ENCODE measurements around the gene RGS3. TPM values are rescaled to one million over a fixed set of nuclear protein-coding genes. Genes with fewer than 3 reads are reported as not detected.
A peak's percentile ranks its signal among the peaks of the same experiment; 100 is the strongest.
"Not testable (repeated sequence)": the region's sequence is repeated elsewhere in the genome, so short reads cannot be mapped to it uniquely, and the experiment has no call there.

Gene RGS3
- total and polyA plus RNA-seq, 11 donors = 93.4 to 214 (median 134) TPM

- H3K27me3 ChIP-seq = no peaks in the 10 kb centered on the region
- H3K9me3 ChIP-seq = no peaks in the 10 kb centered on the region
- intact Hi-C loops (cut with DNase I) = loop anchor here in 3 of 10 donors (5.0 kb wide), 1 partner anchor 42 kb away; no protein-coding TSS in a partner anchor
- peak overlapping the region in 7 of 12 donors; percentile 1 to 89 (median 30) for H3K27ac ChIP-seq
- 76 to 97% (median 88%) methylated on average over 2 of the region's 2 CpGs for WGBS, 4 donors
- no peak overlapping the region for H3K4me3 ChIP-seq
- no peak for DNase-seq
- peaks cover 16 to 98% (median 67%) of the 10 kb centered on the region in 12 donors for H3K4me1 ChIP-seq
- peaks cover 0 to 45% (median 31%) of the 10 kb centered on the region in 9 donors for H3K36me3 ChIP-seq
- TF ChIP-seq POLR2A (IDR thresholded peaks at IDR 0.05) (no peak), CTCF (IDR thresholded peaks at IDR 0.05) (no peak)
- no peak for ATAC-seq
Measured at GRCh38 chr9:113545068-113545467, 81.5 kb downstream of the RGS3 start.

GRCh38 chr9:113546566-113546965 is 83.0 kb downstream of the RGS3 start:
- ATAC-seq (no peak), DNase-seq (no peak)
- Histone ChIP-seq H3K4me1 (peaks cover 16 to 89% (median 62%) of the 10 kb centered on the region in 12 donors), H3K27me3 (no peaks in the 10 kb centered on the region), H3K9me3 (no peaks in the 10 kb centered on the region), H3K36me3 (peaks cover 0 to 35% (median 19%) of the 10 kb centered on the region in 9 donors), H3K4me3 (no peak overlapping the region), H3K27ac (peak overlapping the region in 8 of 12 donors; percentile 77 to 91 (median 89))
- 86 to 89% (median 87%) methylated on average over 5 of the region's 5 CpGs for WGBS, 4 donors
- TF ChIP-seq CTCF (IDR thresholded peaks at IDR 0.05) = no peak
- TF ChIP-seq POLR2A (IDR thresholded peaks at IDR 0.05) = no peak
- intact Hi-C loops (cut with DNase I) = loop anchor here in 3 of 10 donors (5.0 kb wide), 1 partner anchor 41 kb away; no protein-coding TSS in a partner anchor

GRCh38 chr9:113547501-113547900 is 84.0 kb downstream of the RGS3 start:
- DNase-seq (no peak), ATAC-seq (no peak)
- Histone ChIP-seq H3K27me3 (no peaks in the 10 kb centered on the region), H3K4me3 (no peak overlapping the region), H3K36me3 (peaks cover 0 to 27% (median 13%) of the 10 kb centered on the region in 9 donors), H3K27ac (peak overlapping the region; percentile 54 to 91 (median 86)), H3K4me1 (peaks cover 16 to 80% (median 57%) of the 10 kb centered on the region in 12 donors), H3K9me3 (no peaks in the 10 kb centered on the region)
- 86 to 91% (median 89%) methylated on average over 5 of the region's 5 CpGs for WGBS, 4 donors
- intact Hi-C loops (cut with DNase I) = loop anchor here in 3 of 10 donors (5.0 kb wide), 1 partner anchor 40 kb away; no protein-coding TSS in a partner anchor
- no peak for TF ChIP-seq POLR2A (IDR thresholded peaks at IDR 0.05)
- TF ChIP-seq CTCF (IDR thresholded peaks at IDR 0.05) = no peak

- peak; percentile 94 for ATAC-seq
- WGBS, 4 donors = 2 to 6% (median 4%) methylated on average over 7 to 11 of the region's 11 CpGs
- Histone ChIP-seq H3K27me3 (no peaks in the 10 kb centered on the region), H3K36me3 (peaks cover 0 to 22% (median 13%) of the 10 kb centered on the region in 9 donors), H3K9me3 (no peaks in the 10 kb centered on the region), H3K4me1 (peaks cover 16 to 71% (median 50%) of the 10 kb centered on the region in 12 donors), H3K4me3 (peak overlapping the region in 2 of 12 donors; percentile 0 to 6), H3K27ac (peak overlapping the region; percentile 54 to 91 (median 86))
- intact Hi-C loops (cut with DNase I) = loop anchor here in 3 of 10 donors (5.0 kb wide), 1 partner anchor 39 kb away; no protein-coding TSS in a partner anchor
- TF ChIP-seq POLR2A (IDR thresholded peaks at IDR 0.05) (no peak), CTCF (IDR thresholded peaks at IDR 0.05) (no peak)
- peak; percentile 77 to 88 (median 88) for DNase-seq
Measured at GRCh38 chr9:113548221-113549041, 84.9 kb downstream of the RGS3 start.

DNA sequence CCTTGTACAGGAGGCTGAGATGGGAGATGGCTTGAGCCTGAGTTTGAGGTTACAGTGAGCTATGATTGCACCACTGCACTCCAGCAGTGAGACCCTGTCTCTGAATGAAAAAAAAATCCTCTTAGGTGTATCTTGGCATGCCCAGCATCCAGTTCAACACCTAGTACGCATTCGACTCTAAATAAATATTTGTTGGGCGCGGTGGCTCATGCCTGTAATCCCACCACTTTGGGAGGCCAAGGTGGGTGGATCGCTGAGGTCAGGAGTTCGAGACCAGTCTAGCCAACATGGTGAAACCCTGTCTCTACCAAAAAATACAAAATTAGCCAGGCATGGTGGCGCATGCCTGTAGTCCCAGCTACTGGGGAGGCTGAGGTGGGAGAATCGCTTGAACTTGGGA is 86.4 kb downstream of the RGS3 start:
- H3K9me3 ChIP-seq, DNase-seq, ATAC-seq, H3K4me3 ChIP-seq, H3K27me3 ChIP-seq: not testable (repeated sequence)
- 88 to 92% (median 91%) methylated on average over 8 of the region's 8 CpGs for WGBS, 4 donors
- peak overlapping the region in 11 of 12 donors; percentile 6 to 89 (median 80) for H3K27ac ChIP-seq
- intact Hi-C loops (cut with DNase I) = loop anchor here in 3 of 10 donors (5.0 kb wide), 1 partner anchor 37 kb away; no protein-coding TSS in a partner anchor
- H3K4me1 ChIP-seq = peaks cover 16 to 59% (median 47%) of the 10 kb centered on the region in 12 donors
- H3K36me3 ChIP-seq = peaks cover 0 to 13% (median 4%) of the 10 kb centered on the region in 9 donors
